Bronchial epithelial cell (primary cell): ENCODE measurements around the gene CUEDC1. TPM values are rescaled to one million over a fixed set of nuclear protein-coding genes. Genes with fewer than 3 reads are reported as not detected.
A peak's percentile ranks its signal among the peaks of the same experiment; 100 is the strongest.

ENCODE experiments used
- DNase-seq: peaks from one replicate; pipeline ENCODE4 v3.0.0-alpha.2; 2010; ENCODE audit warnings: low read depth
- FAIRE-seq: peaks from 2 replicates; lab custom pipeline; 2011; peaks lifted over from hg19 to GRCh38; lab: Jason Lieb, UNC
- H3K27me3 ChIP-seq: 2 replicates; pipeline ENCODE4 v1.5.1; 2011; ENCODE audit warnings: low read length; ENCODE audit not compliant: control insufficient read depth, insufficient read depth
- H3K36me3 ChIP-seq: 2 replicates; pipeline ENCODE4 v1.5.1; 2011; ENCODE audit warnings: low read length; ENCODE audit not compliant: control insufficient read depth, insufficient read depth
- H3K4me3 ChIP-seq: 2 replicates; pipeline ENCODE4 v1.5.1; 2011; ENCODE audit warnings: mild to moderate bottlenecking, low read depth, low read length, control low read depth
- CTCF ChIP-seq: IDR thresholded peaks from 2 replicates; pipeline ENCODE4 v1.5.1; 2011; ENCODE audit warnings: mild to moderate bottlenecking, moderate library complexity, low read length, control low read depth, inconsistent platforms; ENCODE audit not compliant: insufficient read depth, severe bottlenecking
- total RNA-seq: library from RNA; depleted of rRNA; stranded (reverse); fragments of >200 nt; gene quantifications from 2 replicates; pipeline ENCODE4 v1.2.1, GENCODE V29; 2014

Gene CUEDC1
- total RNA-seq, 1 donor from 2014 or later: 3.4 TPM

DNA sequence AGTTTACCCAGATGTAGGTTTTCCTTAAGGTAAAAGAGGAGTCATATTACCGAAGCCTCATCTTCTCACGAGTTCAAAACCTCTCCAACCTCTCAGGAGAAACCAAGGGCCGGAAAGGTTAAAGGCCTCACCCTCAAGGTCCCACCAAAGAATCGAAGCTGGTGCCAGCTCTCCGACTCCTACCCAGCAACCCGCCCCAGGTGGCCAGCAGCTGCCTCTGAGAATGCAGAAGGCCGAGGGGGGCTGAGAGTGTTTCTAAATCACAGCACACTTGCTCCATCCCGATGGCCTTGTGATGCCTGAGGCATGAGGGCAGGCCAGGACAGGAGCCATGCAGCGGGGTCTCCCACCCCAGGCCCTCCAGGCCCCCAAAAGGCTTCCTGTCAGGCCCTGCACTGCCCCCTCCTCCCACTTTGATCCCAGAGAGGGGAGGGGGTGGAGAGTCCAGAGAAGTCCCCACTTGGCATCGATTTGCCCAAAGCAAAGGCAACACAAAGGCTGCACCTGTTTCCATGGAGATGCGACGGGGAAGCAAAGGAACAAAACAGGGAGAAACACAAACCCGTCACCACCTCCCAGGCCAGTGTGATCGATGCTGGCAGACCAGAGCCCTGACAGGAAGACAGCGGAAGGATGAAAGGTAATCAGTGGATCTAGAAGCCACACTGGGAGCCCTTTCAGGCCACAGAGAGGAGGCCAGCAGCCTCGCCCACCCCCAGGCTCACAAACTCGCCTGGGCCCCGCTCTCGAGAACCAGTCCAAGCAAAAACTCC is 39.0 kb downstream of the CUEDC1 start:
- DNase-seq (no peak), FAIRE-seq (no peak)
- TF ChIP-seq CTCF: no peak
- H3K27me3 ChIP-seq: no peaks in the 10 kb centered on the region
- H3K36me3 ChIP-seq: no peaks in the 10 kb centered on the region
- H3K4me3 ChIP-seq: no peak overlapping the region

- no peak for DNase-seq
- no peak for TF ChIP-seq CTCF
- H3K27me3 ChIP-seq: no peaks in the 10 kb centered on the region
- H3K36me3 ChIP-seq: no peaks in the 10 kb centered on the region
- H3K4me3 ChIP-seq: no peak overlapping the region
- FAIRE-seq: no peak
These were observed 39.7 kb downstream of the CUEDC1 start for GRCh38 chr17:57915544-57915943.

GRCh38 chr17:57914273-57915142 is 40.7 kb downstream of the CUEDC1 start:
- no peak for TF ChIP-seq CTCF
- FAIRE-seq (no peak), DNase-seq (no peak)
- no peaks in the 10 kb centered on the region for H3K36me3 ChIP-seq
- no peak overlapping the region for H3K4me3 ChIP-seq
- no peaks in the 10 kb centered on the region for H3K27me3 ChIP-seq

GRCh38 chr17:57913575-57914272 is 41.5 kb downstream of the CUEDC1 start:
- FAIRE-seq: no peak
- Histone ChIP-seq H3K36me3 (no peaks in the 10 kb centered on the region), H3K27me3 (no peaks in the 10 kb centered on the region), H3K4me3 (no peak overlapping the region)
- TF ChIP-seq CTCF: no peak
- no peak for DNase-seq

DNA sequence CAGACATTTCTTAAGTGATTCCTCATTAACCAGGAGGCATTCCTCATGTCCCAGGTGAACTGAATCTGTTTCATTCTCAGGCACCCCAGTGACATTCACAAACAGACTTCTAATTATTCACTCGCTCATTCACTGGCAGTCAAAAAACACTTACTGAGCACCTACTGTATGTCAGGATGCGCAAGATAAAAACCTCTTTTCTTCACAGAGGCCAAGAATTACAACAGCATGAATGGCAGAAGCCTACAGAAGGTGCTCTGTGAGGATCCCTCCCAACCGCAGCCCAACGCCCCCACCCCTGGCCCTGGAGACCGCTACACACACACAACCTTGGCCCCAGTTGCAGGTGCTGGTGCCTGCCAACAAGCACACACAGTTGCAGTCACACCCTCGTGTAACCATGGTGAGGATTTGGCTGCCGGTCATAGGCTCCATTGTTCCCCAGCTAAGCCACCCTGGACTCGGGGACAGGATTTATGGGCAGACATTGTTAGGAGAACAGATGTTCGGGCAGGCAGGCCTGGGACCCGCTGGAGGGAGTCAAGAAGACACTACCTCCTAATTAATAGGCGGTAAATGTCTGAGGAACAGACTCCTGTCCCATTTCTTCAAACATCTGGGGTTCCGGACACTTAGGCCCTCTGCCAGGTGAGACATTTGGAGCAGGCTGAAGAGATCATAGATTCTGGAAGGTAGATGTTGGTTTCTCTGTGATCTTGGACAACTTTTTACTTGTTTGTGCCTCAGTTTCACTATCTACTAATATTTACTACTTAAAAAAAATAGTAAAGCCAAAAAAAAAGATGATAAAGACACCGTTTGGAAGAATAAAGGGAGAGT is 43.2 kb downstream of the CUEDC1 start:
- no peak for TF ChIP-seq CTCF
- no peaks in the 10 kb centered on the region for H3K36me3 ChIP-seq
- FAIRE-seq: no peak

More for the DNA sequence above, 43.2 kb downstream of the CUEDC1 start:
- H3K4me3 ChIP-seq: no peak overlapping the region
- peak; percentile 50 for DNase-seq
- H3K27me3 ChIP-seq: no peaks in the 10 kb centered on the region
